Osteocyte (in vitro differentiated cells): ENCODE measurements around the gene ZNF438. TPM values are rescaled to one million over a fixed set of nuclear protein-coding genes. Genes with fewer than 3 reads are reported as not detected.

Experiments
- DNase-seq: peaks from one replicate; pipeline ENCODE4 v3.0.0; 2021; ENCODE audit warnings: mixed read lengths; ENCODE audit not compliant: unreplicated experiment; ENCODE audit errors: extremely low spot score
- H3K27ac Mint-ChIP-seq: one replicate; pipeline ENCODE4 v1.8.0; 2021; ENCODE audit warnings: mild to moderate bottlenecking, mixed read lengths; ENCODE audit not compliant: unreplicated experiment
- H3K27me3 Mint-ChIP-seq: one replicate; pipeline ENCODE4 v1.8.0; 2021; ENCODE audit warnings: mixed read lengths; ENCODE audit not compliant: unreplicated experiment
- H3K36me3 Mint-ChIP-seq: one replicate; pipeline ENCODE4 v1.8.0; 2021; ENCODE audit warnings: mixed read lengths; ENCODE audit not compliant: unreplicated experiment
- H3K4me1 Mint-ChIP-seq: one replicate; pipeline ENCODE4 v1.8.0; 2021; ENCODE audit warnings: mixed read lengths; ENCODE audit not compliant: unreplicated experiment
- H3K4me3 Mint-ChIP-seq: one replicate; pipeline ENCODE4 v1.8.0; 2021; ENCODE audit warnings: mild to moderate bottlenecking, moderate library complexity, mixed read lengths; ENCODE audit not compliant: unreplicated experiment
- H3K9me3 Mint-ChIP-seq: one replicate; pipeline ENCODE4 v1.8.0; 2021; ENCODE audit warnings: mixed read lengths; ENCODE audit not compliant: unreplicated experiment
- total RNA-seq: library from RNA; stranded (reverse); gene quantifications from 2 replicates; pipeline ENCODE4 v1.2.1, GENCODE V29; 2021
- TF ChIP-seq, protein P1 (sequence below): fragments of 200-600 bp; sonication (generic); IDR thresholded peaks from 2 replicates; pipeline ENCODE4 v1.5.0; 2021; ENCODE audit warnings: antibody characterized with exemption, mild to moderate bottlenecking, moderate library complexity

ZNF438 gene
- total RNA-seq, 1 donor from 2014 or later = 4.8 TPM

DNA sequence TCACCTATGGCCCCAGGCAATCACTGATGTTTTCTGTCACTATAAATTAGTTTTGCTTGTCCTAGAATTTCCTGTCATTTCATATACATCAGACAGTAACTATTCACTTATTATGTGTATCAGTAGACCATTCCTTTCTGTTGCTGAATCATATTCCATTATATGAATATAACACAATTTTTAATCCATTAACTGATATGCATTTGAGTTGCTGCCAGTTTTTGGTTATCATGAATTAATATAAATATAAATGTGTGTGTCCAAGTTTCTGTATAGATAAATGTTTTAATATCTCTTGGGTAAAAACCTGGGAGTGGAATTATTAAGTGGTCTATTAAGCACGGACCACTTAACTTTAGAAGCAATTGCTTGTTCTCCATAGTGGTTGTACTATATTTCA is 143.8 kb downstream of the ZNF438 start:
- H3K36me3 Mint-ChIP-seq = no peaks in the 10 kb centered on the region
- H3K4me3 Mint-ChIP-seq = no peak overlapping the region
- TF ChIP-seq, protein P1, sequence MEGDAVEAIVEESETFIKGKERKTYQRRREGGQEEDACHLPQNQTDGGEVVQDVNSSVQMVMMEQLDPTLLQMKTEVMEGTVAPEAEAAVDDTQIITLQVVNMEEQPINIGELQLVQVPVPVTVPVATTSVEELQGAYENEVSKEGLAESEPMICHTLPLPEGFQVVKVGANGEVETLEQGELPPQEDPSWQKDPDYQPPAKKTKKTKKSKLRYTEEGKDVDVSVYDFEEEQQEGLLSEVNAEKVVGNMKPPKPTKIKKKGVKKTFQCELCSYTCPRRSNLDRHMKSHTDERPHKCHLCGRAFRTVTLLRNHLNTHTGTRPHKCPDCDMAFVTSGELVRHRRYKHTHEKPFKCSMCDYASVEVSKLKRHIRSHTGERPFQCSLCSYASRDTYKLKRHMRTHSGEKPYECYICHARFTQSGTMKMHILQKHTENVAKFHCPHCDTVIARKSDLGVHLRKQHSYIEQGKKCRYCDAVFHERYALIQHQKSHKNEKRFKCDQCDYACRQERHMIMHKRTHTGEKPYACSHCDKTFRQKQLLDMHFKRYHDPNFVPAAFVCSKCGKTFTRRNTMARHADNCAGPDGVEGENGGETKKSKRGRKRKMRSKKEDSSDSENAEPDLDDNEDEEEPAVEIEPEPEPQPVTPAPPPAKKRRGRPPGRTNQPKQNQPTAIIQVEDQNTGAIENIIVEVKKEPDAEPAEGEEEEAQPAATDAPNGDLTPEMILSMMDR = no peak
- H3K9me3 Mint-ChIP-seq = no peaks in the 10 kb centered on the region
- no peak overlapping the region for H3K27ac Mint-ChIP-seq
- no peaks in the 10 kb centered on the region for H3K27me3 Mint-ChIP-seq
- DNase-seq = no peak
- H3K4me1 Mint-ChIP-seq = no peaks in the 10 kb centered on the region

DNA sequence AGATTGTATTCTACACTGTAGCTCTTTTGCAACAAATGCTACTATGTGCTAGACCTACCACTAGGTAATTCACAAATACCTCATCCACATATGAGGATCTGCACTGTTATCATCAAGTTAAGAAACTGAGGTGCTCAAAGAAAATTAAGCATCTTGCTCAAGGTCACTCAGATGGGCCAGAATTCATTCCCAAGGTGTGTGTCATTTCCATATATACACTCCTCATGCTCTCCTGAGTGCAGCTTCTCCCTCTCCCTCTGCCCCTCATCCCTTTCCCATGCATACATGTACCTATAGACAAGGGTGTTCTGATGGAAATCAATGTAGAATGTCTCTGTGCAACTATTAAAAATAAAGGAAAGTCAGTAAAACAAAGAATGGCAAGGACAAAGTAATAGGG is 146.2 kb downstream of the ZNF438 start:
- no peak for DNase-seq
- H3K36me3 Mint-ChIP-seq = peaks cover 3% of the 10 kb centered on the region
- H3K27me3 Mint-ChIP-seq = no peaks in the 10 kb centered on the region
- peaks cover 5% of the 10 kb centered on the region for H3K9me3 Mint-ChIP-seq
- H3K27ac Mint-ChIP-seq = no peak overlapping the region
- TF ChIP-seq, protein P1 = no peak
- peaks cover 10% of the 10 kb centered on the region for H3K4me1 Mint-ChIP-seq
- no peak overlapping the region for H3K4me3 Mint-ChIP-seq

DNA sequence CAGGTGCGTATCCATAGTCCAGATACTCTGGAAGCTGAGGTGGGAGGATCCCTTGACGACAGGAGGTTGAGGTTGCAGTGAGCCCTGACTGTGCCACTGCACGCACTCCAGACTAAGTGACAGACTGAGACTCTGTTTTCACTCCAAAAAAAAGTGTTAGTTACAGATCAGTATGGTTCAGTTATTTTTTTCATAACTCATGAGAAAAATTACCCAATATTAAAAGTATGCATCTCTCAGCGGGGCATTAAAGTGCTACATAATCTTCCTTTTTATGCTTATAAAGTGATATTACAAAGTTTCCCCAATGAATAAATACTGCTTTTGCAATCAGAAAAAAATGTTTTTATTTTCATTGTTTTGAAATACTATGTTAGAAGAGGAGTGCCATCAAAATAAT is 147.9 kb downstream of the ZNF438 start:
- TF ChIP-seq, protein P1 = no peak
- Mint-ChIP-seq H3K27ac (no peak overlapping the region), H3K4me3 (no peak overlapping the region), H3K4me1 (peaks cover 10% of the 10 kb centered on the region), H3K9me3 (peaks cover 10% of the 10 kb centered on the region), H3K27me3 (no peaks in the 10 kb centered on the region), H3K36me3 (peaks cover 4% of the 10 kb centered on the region)
- no peak for DNase-seq

DNA sequence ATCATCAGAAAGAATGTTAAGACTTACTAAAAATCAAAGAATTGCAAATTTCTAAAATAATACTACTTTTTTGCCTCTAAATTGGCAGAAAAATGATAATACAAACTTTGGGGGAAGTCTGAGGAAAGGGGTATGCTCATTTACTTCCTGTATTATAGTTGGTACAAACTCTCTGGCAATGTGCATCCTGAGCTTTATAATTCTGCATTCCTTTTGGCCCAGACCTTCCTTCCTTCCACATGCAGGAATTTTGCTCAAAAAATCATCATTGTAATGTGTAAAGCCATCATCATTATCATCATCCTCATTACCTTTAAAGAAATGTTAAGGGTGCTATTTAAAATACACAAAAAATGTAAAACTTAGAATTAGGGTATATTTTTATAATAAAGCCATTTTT is 148.5 kb downstream of the ZNF438 start:
- Mint-ChIP-seq H3K4me1 (peaks cover 10% of the 10 kb centered on the region), H3K27ac (no peak overlapping the region), H3K36me3 (peaks cover 4% of the 10 kb centered on the region), H3K4me3 (no peak overlapping the region), H3K27me3 (no peaks in the 10 kb centered on the region), H3K9me3 (peaks cover 10% of the 10 kb centered on the region)
- TF ChIP-seq, protein P1 = no peak
- DNase-seq = no peak

DNA sequence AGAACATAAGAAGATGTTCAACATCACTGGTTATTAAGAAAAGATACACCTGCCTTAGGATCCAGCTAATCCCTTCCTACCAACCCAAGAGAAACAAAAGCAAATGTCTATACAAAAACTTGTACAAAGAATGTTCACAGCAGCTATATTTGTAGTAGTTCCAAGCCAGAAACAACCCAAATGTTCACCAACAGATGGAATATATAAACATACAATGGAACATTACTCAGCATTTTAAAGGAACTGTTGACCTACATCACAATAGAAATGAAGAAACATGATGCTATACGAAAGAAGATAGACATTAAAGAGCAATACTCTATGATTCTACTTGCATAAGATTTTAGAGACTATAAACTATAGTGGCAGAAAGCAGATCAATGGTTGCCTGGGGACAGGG is 149.4 kb downstream of the ZNF438 start:
- H3K27ac Mint-ChIP-seq = peak overlapping the region; percentile 72
- no peaks in the 10 kb centered on the region for H3K27me3 Mint-ChIP-seq
- H3K36me3 Mint-ChIP-seq = peaks cover 4% of the 10 kb centered on the region
- H3K4me1 Mint-ChIP-seq = peaks cover 10% of the 10 kb centered on the region
- no peak overlapping the region for H3K4me3 Mint-ChIP-seq
- TF ChIP-seq, protein P1 = no peak
- peaks cover 10% of the 10 kb centered on the region for H3K9me3 Mint-ChIP-seq
- DNase-seq = no peak
